Stimulated activated effector memory CD8-positive, alpha-beta T cell treated with anti-CD3 and anti-CD28 coated beads, Interleukin-12 subunit alpha, Interleukin-12 subunit beta, amount 100 ng/mL, for 72 hours (primary cell): ENCODE data around the gene EMCN.
"Not testable (repeated sequence)": the region's sequence is repeated elsewhere in the genome, so short reads cannot be mapped to it uniquely, and the experiment has no call there.

Source experiments
- ATAC-seq: fragments of 150-1000 bp; cut with Tn5 transposase; 2 replicates; pipeline ENCODE4 v1.10.0; 2021
- DNase-seq, 2 donors: peaks; one replicate each; pipeline ENCODE4 v3.0.0; 2021 to 2022; ENCODE audit warnings: low spot score in 2 of 2
- H3K27ac Mint-ChIP-seq: one replicate; pipeline ENCODE4 v1.8.0; 2022; ENCODE audit warnings: mild to moderate bottlenecking, mixed read lengths
- H3K36me3 Mint-ChIP-seq: one replicate; pipeline ENCODE4 v1.8.0; 2022; ENCODE audit warnings: mild to moderate bottlenecking, mixed read lengths
- H3K4me1 Mint-ChIP-seq: one replicate; pipeline ENCODE4 v1.8.0; 2022; ENCODE audit warnings: mixed read lengths
- H3K4me3 Mint-ChIP-seq: one replicate; pipeline ENCODE4 v1.8.0; 2022; ENCODE audit warnings: mild to moderate bottlenecking, mixed read lengths
- H3K9me3 Mint-ChIP-seq: one replicate; pipeline ENCODE4 v1.8.0; 2022; ENCODE audit warnings: mixed read lengths

Gene EMCN

DNA sequence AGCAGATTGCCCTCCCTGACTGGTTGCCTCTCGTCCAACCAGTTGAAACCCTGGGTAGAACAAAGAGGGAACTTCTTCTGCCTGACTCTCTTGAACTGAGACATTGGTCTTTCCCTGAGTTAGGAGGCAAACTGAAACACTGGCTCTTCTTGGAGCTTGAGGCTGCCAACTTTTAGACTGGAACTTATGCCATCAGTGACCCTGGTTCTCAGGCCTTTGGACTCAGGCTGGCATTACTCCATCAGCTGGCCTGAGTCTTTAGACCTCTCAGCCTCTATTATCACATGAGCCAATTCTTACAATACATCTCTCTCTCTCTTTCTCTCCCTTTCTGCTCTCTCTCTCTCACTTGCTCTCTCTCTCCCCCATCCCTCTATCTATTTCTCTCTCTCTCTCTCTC is 86.4 kb downstream of the EMCN start:
- no peak overlapping the region for H3K4me3 Mint-ChIP-seq

GRCh38 chr4:100430451-100430850 is 87.4 kb downstream of the EMCN start:
- no peaks in the 10 kb centered on the region for H3K36me3 Mint-ChIP-seq
- no peaks in the 10 kb centered on the region for H3K4me1 Mint-ChIP-seq
- ATAC-seq (no peak), DNase-seq (no peak)
- no peak overlapping the region for H3K4me3 Mint-ChIP-seq
- no peaks in the 10 kb centered on the region for H3K9me3 Mint-ChIP-seq
- H3K27ac Mint-ChIP-seq, result no peak overlapping the region

More for the DNA sequence above, 86.4 kb downstream of the EMCN start:
- no peaks in the 10 kb centered on the region for H3K4me1 Mint-ChIP-seq
- H3K36me3 Mint-ChIP-seq, result no peaks in the 10 kb centered on the region
- no peak overlapping the region for H3K27ac Mint-ChIP-seq
- no peak for DNase-seq
- H3K9me3 Mint-ChIP-seq, result no peaks in the 10 kb centered on the region
- no peak for ATAC-seq

GRCh38 chr4:100429616-100430015 is 88.2 kb downstream of the EMCN start:
- Mint-ChIP-seq H3K4me1 (no peaks in the 10 kb centered on the region), H3K36me3 (no peaks in the 10 kb centered on the region), H3K9me3 (no peaks in the 10 kb centered on the region), H3K4me3 (no peak overlapping the region), H3K27ac (no peak overlapping the region)
- no peak for DNase-seq
- no peak for ATAC-seq

GRCh38 chr4:100428051-100428450 is 89.8 kb downstream of the EMCN start:
- no peak for DNase-seq
- H3K4me1 Mint-ChIP-seq, result no peaks in the 10 kb centered on the region
- no peak for ATAC-seq
- no peaks in the 10 kb centered on the region for H3K36me3 Mint-ChIP-seq
- H3K27ac Mint-ChIP-seq, result no peak overlapping the region
- no peaks in the 10 kb centered on the region for H3K9me3 Mint-ChIP-seq
- no peak overlapping the region for H3K4me3 Mint-ChIP-seq

GRCh38 chr4:100424376-100424775 is 93.4 kb downstream of the EMCN start:
- H3K36me3 Mint-ChIP-seq, result no peaks in the 10 kb centered on the region

GRCh38 chr4:100422894-100423293 is 94.9 kb downstream of the EMCN start:
- H3K9me3 Mint-ChIP-seq, result no peaks in the 10 kb centered on the region
- no peak for ATAC-seq

More at GRCh38 chr4:100424376-100424775, 93.4 kb downstream of the EMCN start:
- no peak for DNase-seq
- no peaks in the 10 kb centered on the region for H3K4me1 Mint-ChIP-seq
- H3K4me3 Mint-ChIP-seq, result no peak overlapping the region
- ATAC-seq, result no peak
- no peak overlapping the region for H3K27ac Mint-ChIP-seq
- no peaks in the 10 kb centered on the region for H3K9me3 Mint-ChIP-seq

DNA sequence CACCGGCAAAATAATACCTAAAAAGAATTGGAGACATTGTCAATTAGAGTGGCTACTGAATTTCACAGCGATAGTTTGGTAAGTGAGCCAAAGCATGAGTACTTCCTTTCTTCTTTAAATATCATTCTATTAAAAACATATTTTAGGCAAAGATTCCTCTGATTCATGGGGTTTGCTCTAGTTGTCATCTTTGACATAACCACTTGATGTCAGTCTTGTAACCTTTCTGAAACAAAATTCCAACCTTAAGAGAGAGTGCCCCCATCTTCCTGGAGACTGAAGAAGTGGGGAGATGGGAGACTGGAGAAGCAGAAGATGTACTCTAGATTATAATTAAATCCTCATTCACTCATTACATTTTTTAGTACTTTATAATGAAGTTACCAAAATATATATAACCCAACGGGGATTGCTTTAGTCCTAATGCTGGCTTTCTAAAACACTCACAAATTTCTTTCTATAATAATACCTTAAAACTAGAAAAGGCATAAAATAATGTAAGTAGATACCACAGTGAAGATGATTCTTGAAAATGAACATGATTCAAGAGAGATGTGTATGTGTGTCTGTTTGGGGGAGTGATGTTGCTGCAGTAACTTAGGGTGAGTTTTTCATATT is 96.4 kb downstream of the EMCN start:
- H3K4me3 Mint-ChIP-seq, result no peak overlapping the region
- no peaks in the 10 kb centered on the region for H3K36me3 Mint-ChIP-seq
- no peaks in the 10 kb centered on the region for H3K9me3 Mint-ChIP-seq
- H3K27ac Mint-ChIP-seq, result no peak overlapping the region
- DNase-seq, result no peak
- no peaks in the 10 kb centered on the region for H3K4me1 Mint-ChIP-seq
- no peak for ATAC-seq

More at GRCh38 chr4:100422894-100423293, 94.9 kb downstream of the EMCN start:
- no peak overlapping the region for H3K27ac Mint-ChIP-seq
- DNase-seq, result no peak
- no peaks in the 10 kb centered on the region for H3K4me1 Mint-ChIP-seq
- H3K36me3 Mint-ChIP-seq, result no peaks in the 10 kb centered on the region
- H3K4me3 Mint-ChIP-seq, result no peak overlapping the region

DNA sequence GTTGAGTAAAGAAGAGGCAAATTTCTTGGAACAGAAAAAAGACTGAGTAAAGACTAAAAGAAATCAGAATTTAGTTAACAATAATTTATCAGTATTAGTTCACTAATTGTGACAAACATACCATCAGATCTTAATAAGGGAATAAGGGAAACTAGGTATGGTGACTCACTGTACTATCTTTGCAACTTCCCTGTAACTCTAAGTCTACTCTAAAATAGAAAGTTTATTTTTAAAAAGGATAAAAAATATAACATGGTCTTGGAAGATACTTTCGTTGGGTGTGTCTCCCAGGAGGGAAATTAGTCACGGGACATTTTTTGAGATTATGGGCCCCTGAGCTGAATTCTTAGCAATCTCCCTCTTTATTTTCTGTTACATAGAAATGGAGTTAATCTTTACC is 97.3 kb downstream of the EMCN start:
- no peak overlapping the region for H3K4me3 Mint-ChIP-seq
- no peaks in the 10 kb centered on the region for H3K36me3 Mint-ChIP-seq
- no peaks in the 10 kb centered on the region for H3K9me3 Mint-ChIP-seq
- DNase-seq (no peak), ATAC-seq (no peak)
- H3K4me1 Mint-ChIP-seq, result no peaks in the 10 kb centered on the region
- no peak overlapping the region for H3K27ac Mint-ChIP-seq

GRCh38 chr4:100417565-100417964 is 100.3 kb downstream of the EMCN start:
- no peak for ATAC-seq
- no peak for DNase-seq
- H3K4me3 Mint-ChIP-seq, result no peak overlapping the region
- no peaks in the 10 kb centered on the region for H3K4me1 Mint-ChIP-seq
- no peaks in the 10 kb centered on the region for H3K36me3 Mint-ChIP-seq
- no peaks in the 10 kb centered on the region for H3K9me3 Mint-ChIP-seq
- no peak overlapping the region for H3K27ac Mint-ChIP-seq

GRCh38 chr4:100414016-100414790 is 103.6 kb downstream of the EMCN start:
- Mint-ChIP-seq H3K4me1 (no peaks in the 10 kb centered on the region), H3K9me3 (no peaks in the 10 kb centered on the region), H3K4me3 (no peak overlapping the region), H3K36me3 (no peaks in the 10 kb centered on the region), H3K27ac (no peak overlapping the region)
- no peak for ATAC-seq
- no peak for DNase-seq

DNA sequence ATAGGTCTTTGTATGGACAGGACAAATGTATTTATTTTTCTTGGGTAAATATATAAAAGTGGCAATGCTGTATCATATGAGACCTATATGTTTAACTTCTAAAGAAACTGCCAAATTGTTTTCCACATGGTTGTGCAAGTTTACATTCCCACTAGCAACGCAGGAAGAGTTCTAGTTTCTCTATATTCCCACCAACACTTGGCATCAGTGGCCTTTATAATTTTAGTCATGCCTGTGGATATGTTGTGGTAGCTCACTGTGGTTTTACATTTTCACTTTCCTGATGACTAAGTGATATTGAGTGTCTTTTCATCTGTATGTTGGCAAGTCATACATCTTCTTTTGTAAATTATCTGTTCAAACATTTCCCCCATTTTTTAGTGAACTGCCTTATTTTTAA is 126.0 kb downstream of the EMCN start:
- no peaks in the 10 kb centered on the region for H3K4me1 Mint-ChIP-seq
- DNase-seq (no peak), ATAC-seq (peak; percentile 79)
- H3K9me3 Mint-ChIP-seq, result no peaks in the 10 kb centered on the region
- H3K36me3 Mint-ChIP-seq, result no peaks in the 10 kb centered on the region
- no peak overlapping the region for H3K27ac Mint-ChIP-seq
- H3K4me3 Mint-ChIP-seq, result no peak overlapping the region

GRCh38 chr4:100391086-100391485 is 126.7 kb downstream of the EMCN start:
- Mint-ChIP-seq H3K27ac (no peak overlapping the region), H3K36me3 (no peaks in the 10 kb centered on the region), H3K9me3 (no peaks in the 10 kb centered on the region), H3K4me1 (no peaks in the 10 kb centered on the region), H3K4me3 (no peak overlapping the region)
- no peak for ATAC-seq
- DNase-seq, result no peak

DNA sequence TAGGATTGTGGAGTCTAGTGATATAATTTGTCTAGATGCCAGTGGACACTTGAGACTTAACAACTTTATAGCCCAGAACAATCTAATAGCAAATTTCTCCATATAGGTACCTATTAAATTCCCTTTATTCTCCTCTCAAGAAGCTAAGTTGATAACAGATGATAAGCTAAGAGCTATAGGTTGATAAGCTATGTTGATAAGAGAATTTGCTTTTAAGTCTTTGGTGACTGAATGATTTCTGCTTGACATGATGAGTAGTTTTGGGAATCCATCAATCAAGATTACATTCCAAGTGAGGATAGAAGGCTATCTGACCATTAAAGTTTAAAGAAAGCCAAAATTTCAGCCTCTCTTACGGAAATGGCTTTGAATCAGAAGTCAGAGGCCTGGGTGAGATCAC is 131.6 kb downstream of the EMCN start:
- Mint-ChIP-seq H3K36me3 (no peaks in the 10 kb centered on the region), H3K27ac (no peak overlapping the region)

DNA sequence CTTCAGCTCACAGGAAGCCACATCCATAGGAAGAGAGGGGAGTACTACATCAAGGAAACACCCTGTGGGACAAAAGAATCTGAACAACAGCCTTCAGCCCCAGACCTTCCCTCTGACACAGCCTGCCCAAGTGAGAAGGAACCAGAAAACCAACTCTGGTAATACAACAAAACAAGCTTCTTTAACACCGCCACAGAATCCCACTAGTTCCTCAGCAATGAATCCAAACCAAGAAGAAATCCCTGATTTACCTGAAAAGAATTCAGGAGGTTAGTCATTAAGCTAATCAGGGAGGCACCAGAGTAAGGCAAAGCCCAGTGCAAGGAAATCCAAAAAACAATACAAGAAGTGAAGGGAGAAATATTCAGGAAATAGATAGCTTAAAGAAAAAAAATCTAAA is 137.4 kb downstream of the EMCN start:
- not testable (repeated sequence) for DNase-seq, ATAC-seq, H3K4me1 Mint-ChIP-seq, H3K9me3 Mint-ChIP-seq, H3K27ac Mint-ChIP-seq, H3K36me3 Mint-ChIP-seq, H3K4me3 Mint-ChIP-seq

More for the DNA sequence above, 131.6 kb downstream of the EMCN start:
- H3K9me3 Mint-ChIP-seq, result no peaks in the 10 kb centered on the region
- DNase-seq (no peak), ATAC-seq (no peak)
- H3K4me3 Mint-ChIP-seq, result no peak overlapping the region
- H3K4me1 Mint-ChIP-seq, result no peaks in the 10 kb centered on the region

GRCh38 chr4:100379583-100380105 is 138.2 kb downstream of the EMCN start:
- H3K27ac Mint-ChIP-seq, result no peak overlapping the region
- H3K4me3 Mint-ChIP-seq, result no peak overlapping the region

GRCh38 chr4:100372432-100372831 is 145.4 kb downstream of the EMCN start:
- Mint-ChIP-seq H3K4me1 (no peaks in the 10 kb centered on the region), H3K4me3 (no peak overlapping the region), H3K36me3 (no peaks in the 10 kb centered on the region), H3K27ac (no peak overlapping the region), H3K9me3 (no peaks in the 10 kb centered on the region)
- no peak for ATAC-seq
- DNase-seq, result no peak

More at GRCh38 chr4:100379583-100380105, 138.2 kb downstream of the EMCN start:
- no peak for DNase-seq
- peak; percentile 8 for ATAC-seq
- Mint-ChIP-seq H3K4me1 (no peaks in the 10 kb centered on the region), H3K9me3 (no peaks in the 10 kb centered on the region), H3K36me3 (no peaks in the 10 kb centered on the region)
